GM06990 (cell line): Measurements from ENCODE around the gene CPD.

ENCODE experiments used
- DNase-seq: peaks from one replicate; pipeline ENCODE4 v3.0.0-alpha.2; 2011; ENCODE audit not compliant: insufficient read length; ENCODE audit errors: extremely low read depth
- H3K27me3 ChIP-seq: replicated peaks from 2 replicates; pipeline ENCODE4 v1.6.0; 2011; ENCODE audit warnings: low read length; ENCODE audit not compliant: control insufficient read depth, insufficient read depth
- H3K36me3 ChIP-seq: 2 replicates; pipeline ENCODE4 v1.5.1; 2011; ENCODE audit warnings: low read length; ENCODE audit not compliant: control insufficient read depth, insufficient read depth
- H3K4me3 ChIP-seq: replicated peaks from 2 replicates; pipeline ENCODE4 v1.5.1; 2011; ENCODE audit warnings: low read depth, mild to moderate bottlenecking, control low read depth, low read length
- TF ChIP-seq, protein P1 (sequence below): IDR thresholded peaks from 2 replicates; pipeline ENCODE4 v1.5.1; 2011; ENCODE audit warnings: low read length, control low read depth, mild to moderate bottlenecking, inconsistent platforms; ENCODE audit not compliant: insufficient read depth, poor library complexity, severe bottlenecking

Gene CPD

DNA sequence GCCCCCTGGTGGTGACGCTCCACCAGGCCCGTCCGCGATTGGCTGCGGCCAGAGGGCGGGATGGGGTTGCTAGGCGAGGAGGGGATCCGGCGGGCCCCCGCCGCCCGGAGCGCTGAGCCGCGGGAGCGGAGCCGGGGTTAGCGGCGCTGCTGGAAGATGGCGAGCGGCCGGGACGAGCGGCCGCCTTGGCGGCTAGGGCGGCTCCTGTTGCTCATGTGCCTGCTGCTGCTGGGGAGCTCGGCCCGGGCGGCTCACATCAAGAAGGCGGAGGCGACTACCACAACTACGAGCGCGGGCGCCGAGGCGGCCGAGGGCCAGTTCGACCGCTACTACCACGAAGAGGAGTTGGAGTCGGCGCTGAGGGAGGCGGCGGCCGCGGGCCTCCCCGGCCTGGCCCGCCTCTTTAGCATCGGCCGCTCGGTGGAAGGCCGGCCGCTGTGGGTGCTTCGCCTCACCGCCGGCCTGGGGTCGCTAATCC lies at the start of gene CPD:
Gene CPD, plus strand, starts transcription at position 103 of the 478 bp plus-strand sequence. Its CDS starts 54 bp downstream, at position 157.
- no peaks in the 10 kb centered on the region for H3K27me3 ChIP-seq
- no peaks in the 10 kb centered on the region for H3K36me3 ChIP-seq
- TF ChIP-seq, protein P1, sequence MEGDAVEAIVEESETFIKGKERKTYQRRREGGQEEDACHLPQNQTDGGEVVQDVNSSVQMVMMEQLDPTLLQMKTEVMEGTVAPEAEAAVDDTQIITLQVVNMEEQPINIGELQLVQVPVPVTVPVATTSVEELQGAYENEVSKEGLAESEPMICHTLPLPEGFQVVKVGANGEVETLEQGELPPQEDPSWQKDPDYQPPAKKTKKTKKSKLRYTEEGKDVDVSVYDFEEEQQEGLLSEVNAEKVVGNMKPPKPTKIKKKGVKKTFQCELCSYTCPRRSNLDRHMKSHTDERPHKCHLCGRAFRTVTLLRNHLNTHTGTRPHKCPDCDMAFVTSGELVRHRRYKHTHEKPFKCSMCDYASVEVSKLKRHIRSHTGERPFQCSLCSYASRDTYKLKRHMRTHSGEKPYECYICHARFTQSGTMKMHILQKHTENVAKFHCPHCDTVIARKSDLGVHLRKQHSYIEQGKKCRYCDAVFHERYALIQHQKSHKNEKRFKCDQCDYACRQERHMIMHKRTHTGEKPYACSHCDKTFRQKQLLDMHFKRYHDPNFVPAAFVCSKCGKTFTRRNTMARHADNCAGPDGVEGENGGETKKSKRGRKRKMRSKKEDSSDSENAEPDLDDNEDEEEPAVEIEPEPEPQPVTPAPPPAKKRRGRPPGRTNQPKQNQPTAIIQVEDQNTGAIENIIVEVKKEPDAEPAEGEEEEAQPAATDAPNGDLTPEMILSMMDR = no peak
- DNase-seq = peak; percentile 96
- H3K4me3 ChIP-seq = peak within 1 kb of the TSS; percentile 75

DNA sequence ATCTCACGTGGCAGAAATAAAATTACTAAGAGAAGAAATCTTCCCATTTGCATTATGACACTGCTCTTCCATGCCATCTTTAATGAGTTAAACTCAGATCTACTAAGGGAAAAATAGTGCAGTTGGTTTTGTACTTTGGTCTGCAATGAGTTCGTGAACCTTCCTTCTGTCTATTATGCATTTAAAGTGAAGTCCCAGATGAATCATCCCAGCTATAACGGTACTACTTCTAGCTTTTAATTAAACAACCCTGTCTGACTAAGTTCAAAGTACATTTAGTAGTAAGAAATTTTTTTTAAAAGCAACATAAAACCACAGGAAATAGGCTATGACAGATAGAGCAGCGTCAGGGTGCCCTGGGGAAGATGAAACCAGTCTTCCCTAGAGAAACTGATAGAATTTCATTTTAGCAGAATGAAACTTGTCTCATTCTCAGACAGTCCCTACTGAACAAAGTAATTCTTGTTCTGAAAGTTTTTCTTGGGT lies 46.6 kb upstream of the CPD start:
- DNase-seq = peak; percentile 63
- no peaks in the 10 kb centered on the region for H3K36me3 ChIP-seq
- H3K27me3 ChIP-seq = no peaks in the 10 kb centered on the region
- TF ChIP-seq, protein P1 = no peak
- no peak overlapping the region for H3K4me3 ChIP-seq

DNA sequence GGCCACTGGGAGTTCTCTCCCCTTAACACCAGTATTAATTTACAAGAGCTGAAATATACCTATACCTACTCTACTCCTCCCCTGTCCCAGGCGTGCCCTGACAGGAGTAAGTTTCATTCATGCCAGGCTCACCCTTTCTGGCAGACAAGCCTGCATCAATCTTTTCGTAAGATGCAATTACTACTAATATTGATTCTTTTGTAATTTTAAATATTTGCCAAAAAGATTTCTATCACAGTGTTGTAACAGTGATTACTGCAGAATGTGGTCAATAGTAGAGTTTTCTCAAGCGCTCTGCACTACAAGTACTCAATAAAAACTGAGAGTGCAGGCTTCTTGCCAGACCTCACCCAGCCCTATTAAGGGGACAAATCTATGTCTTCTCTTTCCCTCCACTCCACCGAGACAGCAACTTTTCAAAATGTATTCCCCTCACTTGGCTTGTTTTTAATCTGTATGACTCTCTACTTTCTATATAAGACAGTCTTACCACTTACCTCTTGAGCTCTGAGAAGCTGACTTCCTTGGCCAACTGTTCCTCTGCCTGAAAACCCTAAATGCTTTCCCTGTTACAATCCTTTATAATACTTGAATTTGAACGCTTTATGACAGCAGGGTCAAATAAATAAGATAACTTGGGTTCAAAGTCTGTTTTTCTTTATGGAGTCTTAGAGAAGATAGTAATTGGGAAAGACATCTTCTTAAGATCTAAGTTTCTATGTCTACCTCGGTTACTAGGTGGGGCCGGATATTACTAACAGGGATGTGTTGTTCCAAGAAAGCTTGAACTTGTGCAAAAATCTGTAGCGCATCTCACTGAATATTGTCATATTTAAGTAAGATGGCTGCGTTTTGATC lies 45.0 kb upstream of the CPD start, which contains the start of gene TMIGD1:
Gene TMIGD1, minus strand, starts transcription at position 555 of the 858 bp plus-strand sequence. CDS start 1,924 bp downstream, outside the sequence.
- no peak for DNase-seq
- no peaks in the 10 kb centered on the region for H3K27me3 ChIP-seq
- H3K36me3 ChIP-seq = no peaks in the 10 kb centered on the region
- TF ChIP-seq, protein P1 = no peak
- no peak within 1 kb of the TSS for H3K4me3 ChIP-seq

DNA sequence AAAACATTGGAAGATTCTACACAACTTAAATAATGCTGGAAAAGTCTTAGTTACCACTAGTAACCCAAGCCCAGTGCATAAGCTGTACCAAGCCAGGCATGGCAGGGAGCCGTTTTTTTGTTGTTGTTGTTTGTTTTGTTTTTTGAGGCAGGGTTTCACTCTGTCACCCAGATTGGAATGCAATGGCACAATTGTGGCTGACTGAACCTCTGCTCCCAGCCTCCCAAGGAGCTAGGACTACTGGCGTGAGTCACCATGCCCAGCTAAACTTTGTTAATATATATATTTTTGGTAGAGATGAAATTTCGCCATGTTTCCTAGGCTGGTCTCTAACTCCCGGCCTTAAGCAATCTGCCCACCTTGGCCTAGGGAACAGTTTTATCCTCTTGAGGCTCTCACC lies 44.3 kb upstream of the CPD start:
- DNase-seq = no peak
- no peaks in the 10 kb centered on the region for H3K36me3 ChIP-seq
- no peaks in the 10 kb centered on the region for H3K27me3 ChIP-seq
- TF ChIP-seq, protein P1 = no peak
- H3K4me3 ChIP-seq = no peak overlapping the region

DNA sequence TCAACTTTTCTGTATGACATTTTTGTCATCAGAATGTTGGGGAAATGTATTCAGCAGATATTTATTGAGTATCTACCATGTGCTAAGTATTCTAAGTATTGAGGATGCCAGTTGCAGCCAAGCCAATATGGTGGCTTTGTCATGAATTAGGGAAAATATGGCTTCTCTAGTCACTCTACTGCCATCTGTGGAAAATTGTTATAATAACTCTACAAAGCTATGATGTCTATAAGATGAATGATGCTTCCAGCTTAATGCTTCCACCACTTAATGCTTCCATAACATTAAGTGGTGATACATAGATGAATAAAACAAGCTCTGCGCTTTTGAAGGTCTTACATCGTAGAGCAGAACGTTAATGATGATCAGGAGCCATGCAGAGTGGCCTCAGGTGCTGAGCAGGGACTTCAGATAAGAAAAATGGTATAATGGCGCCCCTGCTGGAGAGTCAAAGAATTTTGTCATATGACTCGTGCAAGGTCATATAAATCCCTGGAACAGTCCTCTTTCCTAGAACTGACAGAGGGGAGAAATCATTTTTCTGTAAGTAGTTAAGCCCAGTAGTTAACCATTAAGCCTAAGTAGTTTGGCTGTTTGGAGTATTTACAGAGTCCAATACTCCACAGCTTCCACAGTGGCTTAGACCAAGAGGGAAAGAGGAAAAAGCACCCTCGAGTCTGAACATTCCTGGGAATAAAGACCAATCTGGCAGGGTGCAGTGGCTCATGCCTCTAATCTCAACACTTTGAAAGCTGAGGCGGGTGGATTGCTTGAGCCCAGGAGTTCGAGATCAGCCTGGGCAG lies 42.2 kb upstream of the CPD start:
- peak; percentile 34 for DNase-seq
- Histone ChIP-seq H3K36me3 (no peaks in the 10 kb centered on the region), H3K27me3 (no peaks in the 10 kb centered on the region), H3K4me3 (no peak overlapping the region)
- TF ChIP-seq, protein P1 = peak; percentile 74
